Measurements from ENCODE around the gene CENPF. TPM values are rescaled to one million over a fixed set of nuclear protein-coding genes. Genes with fewer than 3 reads are reported as not detected.
"Not testable (repeated sequence)": the region's sequence is repeated elsewhere in the genome, so short reads cannot be mapped to it uniquely, and the experiment has no call there.

CENPF gene
- 1.4 TPM for total RNA-seq
- long read RNA-seq: 0 reads

GRCh38 chr1:214602764-214603657 lies at the start of gene CENPF:
CENPF (plus strand) TSS chr1:214603195; CDS start chr1:214613755, 10,560 bp downstream.
- intact Hi-C loops (cut with DNase I): no loop called here
- ATAC-seq (ENCODE audit: poor library complexity): peak; percentile 100
- peak; percentile 98 for DNase-seq

GRCh38 chr1:214557952-214558735 lies 44.9 kb upstream of the CENPF start:
- intact Hi-C loops (cut with DNase I): loop anchor here (10.0 kb wide), 1 partner anchor 223 kb away; no protein-coding TSS in a partner anchor
- no peak for DNase-seq
- ATAC-seq (ENCODE audit: poor library complexity): no peak

GRCh38 chr1:214563881-214564280 lies 39.1 kb upstream of the CENPF start:
- DNase-seq: no peak
- intact Hi-C loops (cut with DNase I): no loop called here
- ATAC-seq (ENCODE audit: poor library complexity): no peak

GRCh38 chr1:214565310-214565709 lies 37.7 kb upstream of the CENPF start:
- intact Hi-C loops (cut with DNase I): no loop called here
- DNase-seq (no peak), ATAC-seq (ENCODE audit: poor library complexity) (no peak)

- intact Hi-C loops (cut with DNase I): no loop called here
- DNase-seq (no peak), ATAC-seq (ENCODE audit: poor library complexity) (no peak)
These were observed 36.6 kb upstream of the CENPF start for GRCh38 chr1:214566158-214567104.

- intact Hi-C loops (cut with DNase I): no loop called here
- no peak for ATAC-seq (ENCODE audit: poor library complexity)
- DNase-seq: no peak
These were observed 35.5 kb upstream of the CENPF start for GRCh38 chr1:214567481-214567980.

- intact Hi-C loops (cut with DNase I): no loop called here
- no peak for DNase-seq
- peak; percentile 92 for ATAC-seq (ENCODE audit: poor library complexity)
These were observed 34.7 kb upstream of the CENPF start for GRCh38 chr1:214568328-214568727.

GRCh38 chr1:214569357-214570004 lies 33.5 kb upstream of the CENPF start:
- no peak for DNase-seq
- intact Hi-C loops (cut with DNase I): no loop called here
- no peak for ATAC-seq (ENCODE audit: poor library complexity)

GRCh38 chr1:214570442-214570841 lies 32.6 kb upstream of the CENPF start:
- ATAC-seq (ENCODE audit: poor library complexity): no peak
- DNase-seq: no peak
- intact Hi-C loops (cut with DNase I): no loop called here

- intact Hi-C loops (cut with DNase I): no loop called here
- no peak for ATAC-seq (ENCODE audit: poor library complexity)
- DNase-seq: no peak
These were observed 31.7 kb upstream of the CENPF start for GRCh38 chr1:214571281-214571680.

GRCh38 chr1:214573386-214574318 lies 29.3 kb upstream of the CENPF start:
- intact Hi-C loops (cut with DNase I): no loop called here
- ATAC-seq (ENCODE audit: poor library complexity) (no peak), DNase-seq (no peak)

GRCh38 chr1:214574598-214575411 lies 28.2 kb upstream of the CENPF start:
- intact Hi-C loops (cut with DNase I): no loop called here
- no peak for ATAC-seq (ENCODE audit: poor library complexity)

GRCh38 chr1:214576120-214576519 lies 26.9 kb upstream of the CENPF start:
- ATAC-seq (ENCODE audit: poor library complexity); DNase-seq; intact Hi-C loops (cut with DNase I): not testable (repeated sequence)

More at GRCh38 chr1:214574598-214575411, 28.2 kb upstream of the CENPF start:
- DNase-seq: no peak

- ATAC-seq (ENCODE audit: poor library complexity) (no peak), DNase-seq (no peak)
- intact Hi-C loops (cut with DNase I): no loop called here
These were observed 23.8 kb upstream of the CENPF start for GRCh38 chr1:214579183-214579582.

- no peak for ATAC-seq (ENCODE audit: poor library complexity)
These were observed 21.2 kb upstream of the CENPF start for GRCh38 chr1:214581785-214582184.

More at GRCh38 chr1:214581785-214582184, 21.2 kb upstream of the CENPF start:
- DNase-seq: no peak
- intact Hi-C loops (cut with DNase I): loop anchor here (5.0 to 10.0 kb wide), 2 partner anchors 194 to 367 kb away; no protein-coding TSS in a partner anchor

All from Right ventricle myocardium superior (tissue), 1 donor.